Spleen (tissue), 7 donors: ENCODE measurements around the gene RAB15.

Experiments
- POLR2A ChIP-seq, 3 donors: fragments of 450-650 bp; IDR thresholded peaks; one replicate each; pipeline ENCODE4 v1.5.1; 2017; ENCODE audit warnings: antibody characterized with exemption in 3 of 3, mild to moderate bottlenecking in 1 of 3
- TF ChIP-seq, protein P1 (sequence below), 11 experiments: fragments of 200-600 bp in 7 of 11; fragments of 450-650 bp in 4 of 11; sonication (generic) in 4 of 11; IDR thresholded peaks in 8 of 11; conservative IDR thresholded peaks in 3 of 11; 1 replicate in 7 of 11; 2 replicates in 4 of 11; pipeline versions ENCODE4 v1.4.0 to v1.8.0; 2016 to 2021; ENCODE audit warnings: antibody characterized with exemption in 11 of 11, inconsistent platforms in 4 of 11, mild to moderate bottlenecking in 1 of 11
- donor health status: DM: no; HTN: no; CAD: no; lungs with moderate emphysema.
- donor health status: DM: no; HTN: no; CAD: no.
- donor health status: DM: no; HTN: no; CAD: no.

DNA sequence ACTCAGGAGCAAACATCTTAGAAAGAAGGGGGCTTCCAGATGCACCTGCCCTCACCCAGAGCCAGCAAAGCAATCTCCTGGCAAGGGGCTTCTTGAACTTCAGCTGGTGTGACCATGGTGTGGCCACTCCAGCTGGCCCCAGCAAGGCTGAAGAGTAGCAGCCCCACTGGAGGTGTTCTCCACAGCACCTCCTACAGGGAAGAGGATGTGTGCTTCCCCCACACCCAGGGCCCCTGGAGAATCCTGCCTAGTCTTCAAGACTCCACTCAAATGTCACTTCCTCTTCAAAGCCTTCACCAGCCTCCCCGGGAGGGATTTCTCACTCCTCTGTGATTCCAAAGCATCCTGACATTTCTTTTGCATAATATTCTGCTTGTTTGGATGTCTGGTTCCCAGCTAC, 8.5 kb downstream of the RAB15 start:
- TF ChIP-seq, protein P1, sequence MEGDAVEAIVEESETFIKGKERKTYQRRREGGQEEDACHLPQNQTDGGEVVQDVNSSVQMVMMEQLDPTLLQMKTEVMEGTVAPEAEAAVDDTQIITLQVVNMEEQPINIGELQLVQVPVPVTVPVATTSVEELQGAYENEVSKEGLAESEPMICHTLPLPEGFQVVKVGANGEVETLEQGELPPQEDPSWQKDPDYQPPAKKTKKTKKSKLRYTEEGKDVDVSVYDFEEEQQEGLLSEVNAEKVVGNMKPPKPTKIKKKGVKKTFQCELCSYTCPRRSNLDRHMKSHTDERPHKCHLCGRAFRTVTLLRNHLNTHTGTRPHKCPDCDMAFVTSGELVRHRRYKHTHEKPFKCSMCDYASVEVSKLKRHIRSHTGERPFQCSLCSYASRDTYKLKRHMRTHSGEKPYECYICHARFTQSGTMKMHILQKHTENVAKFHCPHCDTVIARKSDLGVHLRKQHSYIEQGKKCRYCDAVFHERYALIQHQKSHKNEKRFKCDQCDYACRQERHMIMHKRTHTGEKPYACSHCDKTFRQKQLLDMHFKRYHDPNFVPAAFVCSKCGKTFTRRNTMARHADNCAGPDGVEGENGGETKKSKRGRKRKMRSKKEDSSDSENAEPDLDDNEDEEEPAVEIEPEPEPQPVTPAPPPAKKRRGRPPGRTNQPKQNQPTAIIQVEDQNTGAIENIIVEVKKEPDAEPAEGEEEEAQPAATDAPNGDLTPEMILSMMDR (IDR thresholded peaks at IDR 0.05 in 8 of 11, conservative IDR thresholded peaks at IDR 0.05 in 3 of 11) = no peak
- no peak for TF ChIP-seq POLR2A (IDR thresholded peaks at IDR 0.05)
